ENCODE results near the gene STARD3NL. TPM values are rescaled to one million over a fixed set of nuclear protein-coding genes. Genes with fewer than 3 reads are reported as not detected.

The STARD3NL gene
- total and polyA plus RNA-seq, 10 of the 15 experiments (the other 5 are each of a cell fraction or from before 2014, with no cell fraction given) = 66.1 to 133 (median 85.7) TPM

DNA sequence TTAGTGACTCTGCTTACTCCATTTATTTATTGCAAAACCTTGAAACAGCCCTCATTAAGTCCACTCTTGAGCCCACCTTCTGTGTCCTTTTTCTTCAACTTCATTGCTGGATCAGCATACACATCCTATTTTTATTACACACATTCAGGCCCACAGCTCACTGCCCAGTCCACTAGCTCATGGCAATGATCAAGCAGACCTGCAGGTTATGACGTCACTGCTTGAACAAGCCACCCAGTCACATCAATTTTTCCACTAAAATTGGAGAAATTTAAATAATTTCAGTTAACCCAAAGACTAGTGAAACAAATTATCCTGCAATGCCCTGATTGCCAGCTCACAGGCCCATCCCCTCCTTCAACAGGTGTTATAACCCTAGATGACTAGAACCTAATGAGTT lies 16.0 kb upstream of the STARD3NL start:
- Histone ChIP-seq H3K27me3 (replicated peaks in 1 of 2; ENCODE audit: control insufficient read depth in 2 of 2, insufficient read depth in 2 of 2, low read length in 1 of 2) (no peaks in the 10 kb centered on the region), H3K4me1 (ENCODE audit: control insufficient read depth, insufficient read depth, low read length) (no peaks in the 10 kb centered on the region), H3K9ac (ENCODE audit: control insufficient read depth, insufficient read depth, low read length) (no peak overlapping the region), H3K4me3 (no peak overlapping the region), H3K4me2 (ENCODE audit: control insufficient read depth, insufficient read depth) (no peak overlapping the region), H4K20me1 (ENCODE audit: control insufficient read depth, insufficient read depth) (no peaks in the 10 kb centered on the region), H3K9me3 (replicated peaks; ENCODE audit: control insufficient read depth, insufficient read depth, low read length) (peaks cover 2% of the 10 kb centered on the region; the same call in 2 of the 3 replicates), H3K36me3 (ENCODE audit: control insufficient read depth in 2 of 2, insufficient read depth in 2 of 2, low read length in 1 of 2) (no peaks in the 10 kb centered on the region), H3K27ac (ENCODE audit: control insufficient read depth, insufficient read depth) (no peak overlapping the region), H2AFZ (ENCODE audit: control insufficient read depth, low read depth, low read length) (no peak overlapping the region), H3K79me2 (ENCODE audit: control insufficient read depth, insufficient read depth, low read length) (no peaks in the 10 kb centered on the region)
- 0% methylated on average over 1 of the region's 1 CpG for WGBS (ENCODE audit: insufficient coverage, insufficient replicate concordance, low lambda C conversion rate, missing lambda C conversion rate)
- ATAC-seq (no peak), DNase-seq (ENCODE audit: low read depth, low spot score) (no peak), FAIRE-seq (no peak)
- BruUV-seq (replicated peaks) = no TSS peak
- TF ChIP-seq NFYB (IDR thresholded peaks at IDR 0.05; ENCODE audit: insufficient read depth, low read depth, low read length) (no peak), ATF7 (IDR thresholded peaks at IDR 0.05; ENCODE audit: low read depth) (peak; percentile 34; the same call in 1 of the 2 replicates)
- ChIA-PET RAD21 (ENCODE audit: unreplicated experiment) (no interaction called here), CTCF (no interaction called here), SMC1A (ENCODE audit: uncharacterized antibody, unreplicated experiment) (interaction anchor here (1.0 kb wide), 1 partner anchor 50 kb away, joined by 3 read pairs; no protein-coding TSS in a partner anchor), POLR2A (no interaction called here)
- in situ Hi-C loops (cut with MboI) (no loop called here), intact Hi-C loops (cut with micrococcal nuclease; ENCODE audit: unreplicated experiment) (no loop called here)

DNA sequence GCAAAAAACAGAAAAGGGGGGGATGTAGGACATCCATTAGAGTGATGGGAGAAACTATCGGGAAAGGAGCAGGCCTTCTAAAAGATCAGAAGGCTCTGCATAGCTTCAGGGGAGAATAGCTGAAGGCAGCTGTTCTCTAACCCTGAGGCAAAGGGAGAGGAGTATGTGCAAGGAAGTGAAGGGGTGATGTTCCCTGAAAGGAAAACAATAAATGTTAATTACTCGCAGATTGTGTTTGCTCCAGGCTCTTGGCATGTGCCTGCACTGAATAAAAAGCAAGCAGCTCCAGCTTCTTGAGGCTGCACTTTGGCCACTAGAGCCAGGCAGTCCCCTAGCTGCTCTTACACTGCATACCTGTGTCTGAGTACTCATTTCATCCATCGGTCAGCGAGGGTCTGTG lies 14.4 kb upstream of the STARD3NL start:
- DNase-seq (ENCODE audit: low read depth, low spot score) (no peak), ATAC-seq (no peak), FAIRE-seq (no peak)
- peaks cover 9% of the 10 kb centered on the region for H3K4me1 ChIP-seq (ENCODE audit: control insufficient read depth, insufficient read depth, low read length)
- H3K4me3 ChIP-seq = no peak overlapping the region
- H3K27ac ChIP-seq (ENCODE audit: control insufficient read depth, insufficient read depth) = no peak overlapping the region
- peaks cover 2% of the 10 kb centered on the region; the same call in 2 of the 3 replicates for H3K9me3 ChIP-seq (replicated peaks; ENCODE audit: control insufficient read depth, insufficient read depth, low read length)
- in situ Hi-C loops (cut with MboI) (no loop called here), intact Hi-C loops (cut with micrococcal nuclease; ENCODE audit: unreplicated experiment) (no loop called here)
- BruUV-seq (replicated peaks) = no TSS peak
- no peak overlapping the region for H2AFZ ChIP-seq (ENCODE audit: control insufficient read depth, low read depth, low read length)
- H3K36me3 ChIP-seq (ENCODE audit: control insufficient read depth in 2 of 2, insufficient read depth in 2 of 2, low read length in 1 of 2) = no peaks in the 10 kb centered on the region
- TF ChIP-seq, protein P1, sequence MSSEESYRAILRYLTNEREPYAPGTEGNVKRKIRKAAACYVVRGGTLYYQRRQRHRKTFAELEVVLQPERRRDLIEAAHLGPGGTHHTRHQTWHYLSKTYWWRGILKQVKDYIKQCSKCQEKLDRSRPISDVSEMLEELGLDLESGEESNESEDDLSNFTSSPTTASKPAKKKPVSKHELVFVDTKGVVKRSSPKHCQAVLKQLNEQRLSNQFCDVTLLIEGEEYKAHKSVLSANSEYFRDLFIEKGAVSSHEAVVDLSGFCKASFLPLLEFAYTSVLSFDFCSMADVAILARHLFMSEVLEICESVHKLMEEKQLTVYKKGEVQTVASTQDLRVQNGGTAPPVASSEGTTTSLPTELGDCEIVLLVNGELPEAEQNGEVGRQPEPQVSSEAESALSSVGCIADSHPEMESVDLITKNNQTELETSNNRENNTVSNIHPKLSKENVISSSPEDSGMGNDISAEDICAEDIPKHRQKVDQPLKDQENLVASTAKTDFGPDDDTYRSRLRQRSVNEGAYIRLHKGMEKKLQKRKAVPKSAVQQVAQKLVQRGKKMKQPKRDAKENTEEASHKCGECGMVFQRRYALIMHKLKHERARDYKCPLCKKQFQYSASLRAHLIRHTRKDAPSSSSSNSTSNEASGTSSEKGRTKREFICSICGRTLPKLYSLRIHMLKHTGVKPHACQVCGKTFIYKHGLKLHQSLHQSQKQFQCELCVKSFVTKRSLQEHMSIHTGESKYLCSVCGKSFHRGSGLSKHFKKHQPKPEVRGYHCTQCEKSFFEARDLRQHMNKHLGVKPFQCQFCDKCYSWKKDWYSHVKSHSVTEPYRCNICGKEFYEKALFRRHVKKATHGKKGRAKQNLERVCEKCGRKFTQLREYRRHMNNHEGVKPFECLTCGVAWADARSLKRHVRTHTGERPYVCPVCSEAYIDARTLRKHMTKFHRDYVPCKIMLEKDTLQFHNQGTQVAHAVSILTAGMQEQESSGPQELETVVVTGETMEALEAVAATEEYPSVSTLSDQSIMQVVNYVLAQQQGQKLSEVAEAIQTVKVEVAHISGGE (CRISPR knock-in tag; IDR thresholded peaks at IDR 0.05) = no peak
- no peak for TF ChIP-seq ZNF622 (IDR thresholded peaks at IDR 0.05)
- TF ChIP-seq EED (IDR thresholded peaks at IDR 0.05; ENCODE audit: low read depth) = no peak
- no peak overlapping the region for H3K9ac ChIP-seq (ENCODE audit: control insufficient read depth, insufficient read depth, low read length)
- no peaks in the 10 kb centered on the region for H4K20me1 ChIP-seq (ENCODE audit: control insufficient read depth, insufficient read depth)
- POLR2A ChIA-PET = no interaction called here
- WGBS (ENCODE audit: insufficient coverage, insufficient replicate concordance, low lambda C conversion rate, missing lambda C conversion rate) = 55% methylated on average over 4 of the region's 4 CpGs
- no peaks in the 10 kb centered on the region for H3K79me2 ChIP-seq (ENCODE audit: control insufficient read depth, insufficient read depth, low read length)
- CTCF ChIA-PET = interaction anchor here (0.6 to 1.5 kb wide), 2 partner anchors 52 to 247 kb away, joined by 3 read pairs; partner anchors contain the start of gene SFRP4
- RAD21 ChIA-PET (ENCODE audit: unreplicated experiment) = interaction anchor here (1.0 kb wide), 1 partner anchor 10 kb away, joined by 3 read pairs; no protein-coding TSS in a partner anchor
- H3K27me3 ChIP-seq (replicated peaks in 1 of 2; ENCODE audit: control insufficient read depth in 2 of 2, insufficient read depth in 2 of 2, low read length in 1 of 2) = no peaks in the 10 kb centered on the region
- no peak overlapping the region for H3K4me2 ChIP-seq (ENCODE audit: control insufficient read depth, insufficient read depth)
- SMC1A ChIA-PET (ENCODE audit: uncharacterized antibody, unreplicated experiment) = interaction anchor here (1.3 to 9.6 kb wide), 2 partner anchors 43 to 54 kb away, joined by 4 to 64 read pairs; no protein-coding TSS in a partner anchor
